ENCODE measurements around the gene PCLO.

The PCLO gene

GRCh38 chr7:82789883-82790609 lies 372.6 kb downstream of the PCLO start:
- Histone ChIP-seq H3K9ac (ENCODE audit: low read length) (no peak overlapping the region), H3K4me3 (ENCODE audit: low read length) (no peak overlapping the region), H3K4me1 (ENCODE audit: control insufficient read depth, insufficient read depth, low read length) (no peaks in the 10 kb centered on the region), H3K36me3 (ENCODE audit: control insufficient read depth, insufficient read depth, low read length) (no peaks in the 10 kb centered on the region), H3K27me3 (ENCODE audit: control insufficient read depth, insufficient read depth, low read length) (no peaks in the 10 kb centered on the region), H3K9me3 (ENCODE audit: control insufficient read depth, low read length) (no peaks in the 10 kb centered on the region)

- Histone ChIP-seq H3K9ac (ENCODE audit: low read length) (no peak overlapping the region), H3K36me3 (ENCODE audit: control insufficient read depth, insufficient read depth, low read length) (no peaks in the 10 kb centered on the region), H3K4me3 (ENCODE audit: low read length) (no peak overlapping the region), H3K27me3 (ENCODE audit: control insufficient read depth, insufficient read depth, low read length) (no peaks in the 10 kb centered on the region), H3K9me3 (ENCODE audit: control insufficient read depth, low read length) (no peaks in the 10 kb centered on the region), H3K4me1 (ENCODE audit: control insufficient read depth, insufficient read depth, low read length) (no peaks in the 10 kb centered on the region)
Measured at GRCh38 chr7:82778021-82778420, 384.7 kb downstream of the PCLO start.

- Histone ChIP-seq H3K36me3 (ENCODE audit: control insufficient read depth, insufficient read depth, low read length) (no peaks in the 10 kb centered on the region), H3K4me3 (ENCODE audit: low read length) (no peak overlapping the region), H3K4me1 (ENCODE audit: control insufficient read depth, insufficient read depth, low read length) (no peaks in the 10 kb centered on the region), H3K9ac (ENCODE audit: low read length) (no peak overlapping the region), H3K27me3 (ENCODE audit: control insufficient read depth, insufficient read depth, low read length) (no peaks in the 10 kb centered on the region), H3K9me3 (ENCODE audit: control insufficient read depth, low read length) (no peaks in the 10 kb centered on the region)
Measured at GRCh38 chr7:82762880-82763279, 399.8 kb downstream of the PCLO start.

GRCh38 chr7:82760831-82761230 lies 401.9 kb downstream of the PCLO start:
- no peaks in the 10 kb centered on the region for H3K36me3 ChIP-seq (ENCODE audit: control insufficient read depth, insufficient read depth, low read length)
- H3K9ac ChIP-seq (ENCODE audit: low read length) = no peak overlapping the region
- H3K27me3 ChIP-seq (ENCODE audit: control insufficient read depth, insufficient read depth, low read length) = no peaks in the 10 kb centered on the region
- H3K4me1 ChIP-seq (ENCODE audit: control insufficient read depth, insufficient read depth, low read length) = no peaks in the 10 kb centered on the region
- H3K9me3 ChIP-seq (ENCODE audit: control insufficient read depth, low read length) = no peaks in the 10 kb centered on the region
- H3K4me3 ChIP-seq (ENCODE audit: low read length) = no peak overlapping the region

DNA sequence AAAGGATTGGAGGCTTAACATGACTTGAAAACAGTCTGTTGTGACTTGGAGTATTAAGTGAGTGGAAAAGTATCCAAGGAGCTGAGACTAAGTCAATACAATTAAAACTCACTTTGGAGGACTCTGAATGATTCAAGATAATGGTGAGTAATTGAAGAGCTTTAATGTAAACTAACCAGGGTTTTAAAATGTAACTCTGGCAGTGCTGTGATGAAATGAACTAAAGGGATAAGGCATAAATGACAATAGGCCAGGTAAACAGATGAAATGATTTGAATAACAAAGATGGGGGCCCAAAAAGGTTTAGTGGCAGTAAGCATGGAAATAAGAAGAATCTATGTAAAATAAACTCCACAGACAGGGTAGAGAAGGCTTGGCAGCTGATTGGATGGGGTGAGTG lies 402.6 kb downstream of the PCLO start:
- no peaks in the 10 kb centered on the region for H3K9me3 ChIP-seq (ENCODE audit: control insufficient read depth, low read length)

GRCh38 chr7:82755705-82756551 lies 406.8 kb downstream of the PCLO start:
- no peaks in the 10 kb centered on the region for H3K4me1 ChIP-seq (ENCODE audit: control insufficient read depth, insufficient read depth, low read length)
- no peaks in the 10 kb centered on the region for H3K27me3 ChIP-seq (ENCODE audit: control insufficient read depth, insufficient read depth, low read length)
- H3K4me3 ChIP-seq (ENCODE audit: low read length) = no peak overlapping the region
- H3K9me3 ChIP-seq (ENCODE audit: control insufficient read depth, low read length) = no peaks in the 10 kb centered on the region
- H3K36me3 ChIP-seq (ENCODE audit: control insufficient read depth, insufficient read depth, low read length) = no peaks in the 10 kb centered on the region
- no peak overlapping the region for H3K9ac ChIP-seq (ENCODE audit: low read length)

More for the DNA sequence above, 402.6 kb downstream of the PCLO start:
- Histone ChIP-seq H3K27me3 (ENCODE audit: control insufficient read depth, insufficient read depth, low read length) (no peaks in the 10 kb centered on the region), H3K4me1 (ENCODE audit: control insufficient read depth, insufficient read depth, low read length) (no peaks in the 10 kb centered on the region), H3K4me3 (ENCODE audit: low read length) (no peak overlapping the region), H3K36me3 (ENCODE audit: control insufficient read depth, insufficient read depth, low read length) (no peaks in the 10 kb centered on the region), H3K9ac (ENCODE audit: low read length) (no peak overlapping the region)

DNA sequence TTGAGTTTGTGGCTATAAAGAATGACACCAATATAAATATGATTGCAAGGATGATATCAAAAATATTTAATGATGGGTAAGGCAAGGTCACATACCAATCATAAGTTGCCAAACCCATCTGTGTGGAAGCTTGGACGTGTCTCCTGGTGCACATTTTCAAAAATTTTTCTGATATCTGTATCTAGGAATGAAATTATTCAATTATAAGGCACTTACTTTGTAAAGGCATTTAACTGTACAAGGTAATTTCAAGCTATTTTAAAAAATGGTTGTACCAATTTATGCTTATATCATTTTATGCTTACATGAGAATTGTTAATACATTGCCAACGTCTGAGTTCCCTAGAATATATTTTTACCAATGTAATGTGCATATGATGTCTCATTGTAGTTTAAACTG lies 412.7 kb downstream of the PCLO start:
- Histone ChIP-seq H3K4me1 (ENCODE audit: control insufficient read depth, insufficient read depth, low read length) (no peaks in the 10 kb centered on the region), H3K27me3 (ENCODE audit: control insufficient read depth, insufficient read depth, low read length) (no peaks in the 10 kb centered on the region), H3K9ac (ENCODE audit: low read length) (no peak overlapping the region), H3K36me3 (ENCODE audit: control insufficient read depth, insufficient read depth, low read length) (no peaks in the 10 kb centered on the region), H3K4me3 (ENCODE audit: low read length) (no peak overlapping the region), H3K9me3 (ENCODE audit: control insufficient read depth, low read length) (no peaks in the 10 kb centered on the region)

DNA sequence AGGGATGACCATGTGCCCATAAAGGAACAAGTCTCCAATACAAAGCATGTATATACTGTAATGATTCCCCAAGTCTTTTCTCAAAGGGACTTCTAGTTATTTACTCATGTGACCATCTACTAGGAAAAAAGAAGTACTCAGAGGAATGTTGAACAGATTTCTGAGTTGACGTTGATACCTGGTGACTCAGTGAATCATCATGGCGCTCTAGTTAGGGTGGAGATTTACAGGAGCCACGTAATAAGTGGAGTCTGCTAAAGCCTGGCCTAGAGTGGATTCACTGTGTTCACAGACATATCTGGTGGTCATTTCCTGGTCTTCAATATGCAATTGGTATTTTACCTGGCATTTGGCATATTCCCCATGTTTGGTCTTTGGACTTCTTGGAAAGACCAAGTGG lies 416.9 kb downstream of the PCLO start:
- Histone ChIP-seq H3K4me1 (ENCODE audit: control insufficient read depth, insufficient read depth, low read length) (no peaks in the 10 kb centered on the region), H3K36me3 (ENCODE audit: control insufficient read depth, insufficient read depth, low read length) (no peaks in the 10 kb centered on the region), H3K9ac (ENCODE audit: low read length) (no peak overlapping the region), H3K9me3 (ENCODE audit: control insufficient read depth, low read length) (no peaks in the 10 kb centered on the region), H3K27me3 (ENCODE audit: control insufficient read depth, insufficient read depth, low read length) (no peaks in the 10 kb centered on the region), H3K4me3 (ENCODE audit: low read length) (no peak overlapping the region)

DNA sequence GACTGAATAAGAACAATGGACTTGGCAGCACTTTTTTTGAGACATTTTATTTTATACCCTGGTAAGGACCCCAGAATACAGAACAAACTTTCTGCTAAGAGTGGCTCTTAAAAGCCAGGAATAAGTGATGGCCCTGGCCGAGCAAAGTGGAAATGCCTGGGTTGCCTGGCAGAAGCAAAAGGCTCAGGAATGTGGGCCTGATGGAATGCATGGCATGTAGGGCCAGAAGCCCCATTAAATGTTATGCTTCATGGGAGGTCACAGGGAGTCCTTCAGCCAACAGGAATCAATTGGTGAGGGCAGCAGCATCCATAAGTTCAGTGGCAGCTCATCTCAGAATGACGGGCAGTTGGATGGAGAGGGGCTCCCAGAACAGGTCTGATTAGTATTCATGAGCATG lies 417.6 kb downstream of the PCLO start:
- no peak overlapping the region for H3K9ac ChIP-seq (ENCODE audit: low read length)
- H3K4me1 ChIP-seq (ENCODE audit: control insufficient read depth, insufficient read depth, low read length) = no peaks in the 10 kb centered on the region
- H3K9me3 ChIP-seq (ENCODE audit: control insufficient read depth, low read length) = no peaks in the 10 kb centered on the region
- H3K4me3 ChIP-seq (ENCODE audit: low read length) = no peak overlapping the region
- H3K27me3 ChIP-seq (ENCODE audit: control insufficient read depth, insufficient read depth, low read length) = no peaks in the 10 kb centered on the region
- H3K36me3 ChIP-seq (ENCODE audit: control insufficient read depth, insufficient read depth, low read length) = no peaks in the 10 kb centered on the region

- Histone ChIP-seq H3K36me3 (ENCODE audit: control insufficient read depth, insufficient read depth, low read length) (no peaks in the 10 kb centered on the region), H3K4me3 (ENCODE audit: low read length) (no peak overlapping the region), H3K27me3 (ENCODE audit: control insufficient read depth, insufficient read depth, low read length) (no peaks in the 10 kb centered on the region), H3K9ac (ENCODE audit: low read length) (no peak overlapping the region), H3K4me1 (ENCODE audit: control insufficient read depth, insufficient read depth, low read length) (no peaks in the 10 kb centered on the region), H3K9me3 (ENCODE audit: control insufficient read depth, low read length) (no peaks in the 10 kb centered on the region)
Measured at GRCh38 chr7:82742163-82742562, 420.5 kb downstream of the PCLO start.

DNA sequence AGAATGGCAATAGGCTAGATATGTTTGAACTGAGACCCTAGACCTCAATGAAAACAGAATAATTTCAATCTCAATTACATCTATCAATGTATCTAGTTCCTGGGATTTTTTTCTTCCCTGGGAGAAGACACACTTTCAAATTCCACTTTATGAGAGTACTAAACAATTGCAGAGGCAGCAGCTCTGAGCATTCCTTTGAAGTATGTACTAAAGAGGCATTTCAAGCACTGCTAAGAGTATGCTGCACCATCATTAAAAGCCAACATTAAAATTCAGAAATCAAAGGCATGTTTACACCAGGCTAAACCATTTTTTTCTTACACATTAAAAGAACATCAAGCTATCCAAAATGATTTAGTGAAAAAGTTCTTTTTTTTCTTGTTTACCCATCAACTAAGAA lies 421.2 kb downstream of the PCLO start:
- H3K36me3 ChIP-seq (ENCODE audit: control insufficient read depth, insufficient read depth, low read length) = no peaks in the 10 kb centered on the region
- H3K4me3 ChIP-seq (ENCODE audit: low read length) = no peak overlapping the region
- H3K27me3 ChIP-seq (ENCODE audit: control insufficient read depth, insufficient read depth, low read length) = no peaks in the 10 kb centered on the region
- no peaks in the 10 kb centered on the region for H3K4me1 ChIP-seq (ENCODE audit: control insufficient read depth, insufficient read depth, low read length)
- H3K9me3 ChIP-seq (ENCODE audit: control insufficient read depth, low read length) = no peaks in the 10 kb centered on the region
- no peak overlapping the region for H3K9ac ChIP-seq (ENCODE audit: low read length)

- Histone ChIP-seq H3K9ac (ENCODE audit: low read length) (no peak overlapping the region), H3K9me3 (ENCODE audit: control insufficient read depth, low read length) (no peaks in the 10 kb centered on the region), H3K4me3 (ENCODE audit: low read length) (no peak overlapping the region), H3K4me1 (ENCODE audit: control insufficient read depth, insufficient read depth, low read length) (no peaks in the 10 kb centered on the region), H3K36me3 (ENCODE audit: control insufficient read depth, insufficient read depth, low read length) (no peaks in the 10 kb centered on the region), H3K27me3 (ENCODE audit: control insufficient read depth, insufficient read depth, low read length) (no peaks in the 10 kb centered on the region)
Measured at GRCh38 chr7:82740246-82740848, 422.3 kb downstream of the PCLO start.

All from mucosa of stomach (tissue), 1 donor.